Measurements from ENCODE around the gene TEX10.

GRCh38 chr9:100281066-100281465, 71.7 kb downstream of the TEX10 start:
- TF ChIP-seq, protein P1, sequence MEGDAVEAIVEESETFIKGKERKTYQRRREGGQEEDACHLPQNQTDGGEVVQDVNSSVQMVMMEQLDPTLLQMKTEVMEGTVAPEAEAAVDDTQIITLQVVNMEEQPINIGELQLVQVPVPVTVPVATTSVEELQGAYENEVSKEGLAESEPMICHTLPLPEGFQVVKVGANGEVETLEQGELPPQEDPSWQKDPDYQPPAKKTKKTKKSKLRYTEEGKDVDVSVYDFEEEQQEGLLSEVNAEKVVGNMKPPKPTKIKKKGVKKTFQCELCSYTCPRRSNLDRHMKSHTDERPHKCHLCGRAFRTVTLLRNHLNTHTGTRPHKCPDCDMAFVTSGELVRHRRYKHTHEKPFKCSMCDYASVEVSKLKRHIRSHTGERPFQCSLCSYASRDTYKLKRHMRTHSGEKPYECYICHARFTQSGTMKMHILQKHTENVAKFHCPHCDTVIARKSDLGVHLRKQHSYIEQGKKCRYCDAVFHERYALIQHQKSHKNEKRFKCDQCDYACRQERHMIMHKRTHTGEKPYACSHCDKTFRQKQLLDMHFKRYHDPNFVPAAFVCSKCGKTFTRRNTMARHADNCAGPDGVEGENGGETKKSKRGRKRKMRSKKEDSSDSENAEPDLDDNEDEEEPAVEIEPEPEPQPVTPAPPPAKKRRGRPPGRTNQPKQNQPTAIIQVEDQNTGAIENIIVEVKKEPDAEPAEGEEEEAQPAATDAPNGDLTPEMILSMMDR (IDR thresholded peaks at IDR 0.05) = no peak
- TF ChIP-seq POLR2A (IDR thresholded peaks at IDR 0.05) = no peak

Measured in ovary (tissue), 3 donors.